NCI-H146 treated with DMSO at 0.1 percent for 48 hours (cell line): ENCODE results near the gene LHFPL2.

Experiments
- DNase-seq: peaks from one replicate; lab custom pipeline; 2025; ENCODE audit not compliant: unreplicated experiment; lab: John Stamatoyannopoulos, UW

The LHFPL2 gene

GRCh38 chr5:78642701-78643100, 5.9 kb downstream of the LHFPL2 start:
- DNase-seq = no peak

GRCh38 chr5:78640662-78641474, 7.7 kb downstream of the LHFPL2 start:
- no peak for DNase-seq

GRCh38 chr5:78639791-78640190, 8.8 kb downstream of the LHFPL2 start:
- no peak for DNase-seq

- no peak for DNase-seq
Measured at GRCh38 chr5:78638973-78639669, 9.5 kb downstream of the LHFPL2 start.

- DNase-seq = peak; percentile 73
Measured at GRCh38 chr5:78638423-78638822, 10.1 kb downstream of the LHFPL2 start.

GRCh38 chr5:78637468-78637867, 11.1 kb downstream of the LHFPL2 start:
- no peak for DNase-seq

- DNase-seq = no peak
Measured at GRCh38 chr5:78636682-78637081, 11.9 kb downstream of the LHFPL2 start.

GRCh38 chr5:78634634-78635033, 13.9 kb downstream of the LHFPL2 start:
- DNase-seq = no peak

- no peak for DNase-seq
Measured at GRCh38 chr5:78634229-78634628, 14.3 kb downstream of the LHFPL2 start.

- DNase-seq = no peak
Measured at GRCh38 chr5:78633700-78634099, 14.9 kb downstream of the LHFPL2 start.

GRCh38 chr5:78632467-78632866, 16.1 kb downstream of the LHFPL2 start:
- DNase-seq = no peak

- DNase-seq = no peak
Measured at GRCh38 chr5:78631931-78632330, 16.6 kb downstream of the LHFPL2 start.

- no peak for DNase-seq
Measured at GRCh38 chr5:78630047-78630446, 18.5 kb downstream of the LHFPL2 start.

GRCh38 chr5:78629624-78630023, 18.9 kb downstream of the LHFPL2 start:
- DNase-seq = no peak

- no peak for DNase-seq
Measured at GRCh38 chr5:78628270-78628992, 20.1 kb downstream of the LHFPL2 start.

GRCh38 chr5:78627766-78628165, 20.8 kb downstream of the LHFPL2 start:
- DNase-seq = no peak

- no peak for DNase-seq
Measured at GRCh38 chr5:78627175-78627574, 21.4 kb downstream of the LHFPL2 start.

GRCh38 chr5:78626009-78626571, 22.5 kb downstream of the LHFPL2 start:
- DNase-seq = no peak

- DNase-seq = no peak
Measured at GRCh38 chr5:78624992-78625391, 23.6 kb downstream of the LHFPL2 start.

GRCh38 chr5:78624011-78624541, 24.5 kb downstream of the LHFPL2 start:
- no peak for DNase-seq

GRCh38 chr5:78622302-78622971, 26.1 kb downstream of the LHFPL2 start:
- DNase-seq = no peak
